SK-N-SH treated with all-trans-retinoic acid at 6 μM for 48 hours (cell line): ENCODE measurements around the gene GPR137C.

Source experiments
- GLIS3 ChIP-seq: fragments of 250-450 bp; sonication (Bioruptor Pico); IDR thresholded peaks from 2 replicates; pipeline ENCODE4 v1.5.0; 2020; ENCODE audit warnings: mild to moderate bottlenecking, moderate library complexity
- TCF4 ChIP-seq: fragments of 250-450 bp; sonication (Bioruptor Pico); IDR thresholded peaks from 2 replicates; pipeline ENCODE4 v1.8.0; 2021; ENCODE audit warnings: mild to moderate bottlenecking, moderate library complexity, borderline replicate concordance
- TOX ChIP-seq: fragments of 250-450 bp; sonication (Bioruptor Pico); IDR thresholded peaks from 2 replicates; pipeline ENCODE4 v1.8.0; 2021; ENCODE audit warnings: mild to moderate bottlenecking, moderate library complexity, borderline replicate concordance
- TF ChIP-seq, protein P1 (sequence below): fragments of 250-450 bp; sonication (Bioruptor Pico); IDR thresholded peaks from 2 replicates; pipeline ENCODE4 v1.5.1; 2020; ENCODE audit warnings: low read depth, mild to moderate bottlenecking, moderate library complexity
- TF ChIP-seq, protein P2 (sequence below): fragments of 250-450 bp; sonication (Bioruptor Pico); IDR thresholded peaks from 2 replicates; pipeline ENCODE4 v1.8.0; 2021; ENCODE audit warnings: low read depth, mild to moderate bottlenecking, moderate library complexity, borderline replicate concordance

DNA sequence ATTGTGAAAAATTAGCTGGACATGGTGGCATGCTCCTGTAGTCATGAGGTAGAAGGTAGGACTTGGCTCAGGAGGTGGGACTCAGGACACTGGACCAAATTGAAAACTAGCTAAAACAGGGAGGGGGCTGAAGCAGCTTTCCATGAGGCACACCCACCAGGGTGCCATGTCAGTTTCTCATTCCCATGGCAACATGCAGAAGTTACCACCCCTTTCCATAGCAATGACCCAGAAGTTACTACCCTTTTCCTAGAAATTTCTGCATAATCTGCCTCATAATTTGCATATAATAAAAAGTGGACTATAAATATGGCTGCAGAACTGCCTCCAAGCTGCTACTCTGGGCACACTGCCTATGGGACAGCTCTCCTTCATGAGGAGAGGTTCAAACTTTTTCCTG lies 104.3 kb downstream of the GPR137C start:
- no peak for TF ChIP-seq TOX (CRISPR knock-in tag)
- TF ChIP-seq, protein P1, sequence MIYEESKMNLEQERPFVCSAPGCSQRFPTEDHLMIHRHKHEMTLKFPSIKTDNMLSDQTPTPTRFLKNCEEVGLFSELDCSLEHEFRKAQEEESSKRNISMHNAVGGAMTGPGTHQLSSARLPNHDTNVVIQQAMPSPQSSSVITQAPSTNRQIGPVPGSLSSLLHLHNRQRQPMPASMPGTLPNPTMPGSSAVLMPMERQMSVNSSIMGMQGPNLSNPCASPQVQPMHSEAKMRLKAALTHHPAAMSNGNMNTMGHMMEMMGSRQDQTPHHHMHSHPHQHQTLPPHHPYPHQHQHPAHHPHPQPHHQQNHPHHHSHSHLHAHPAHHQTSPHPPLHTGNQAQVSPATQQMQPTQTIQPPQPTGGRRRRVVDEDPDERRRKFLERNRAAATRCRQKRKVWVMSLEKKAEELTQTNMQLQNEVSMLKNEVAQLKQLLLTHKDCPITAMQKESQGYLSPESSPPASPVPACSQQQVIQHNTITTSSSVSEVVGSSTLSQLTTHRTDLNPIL (CRISPR knock-in tag): no peak
- TF ChIP-seq, protein P2, sequence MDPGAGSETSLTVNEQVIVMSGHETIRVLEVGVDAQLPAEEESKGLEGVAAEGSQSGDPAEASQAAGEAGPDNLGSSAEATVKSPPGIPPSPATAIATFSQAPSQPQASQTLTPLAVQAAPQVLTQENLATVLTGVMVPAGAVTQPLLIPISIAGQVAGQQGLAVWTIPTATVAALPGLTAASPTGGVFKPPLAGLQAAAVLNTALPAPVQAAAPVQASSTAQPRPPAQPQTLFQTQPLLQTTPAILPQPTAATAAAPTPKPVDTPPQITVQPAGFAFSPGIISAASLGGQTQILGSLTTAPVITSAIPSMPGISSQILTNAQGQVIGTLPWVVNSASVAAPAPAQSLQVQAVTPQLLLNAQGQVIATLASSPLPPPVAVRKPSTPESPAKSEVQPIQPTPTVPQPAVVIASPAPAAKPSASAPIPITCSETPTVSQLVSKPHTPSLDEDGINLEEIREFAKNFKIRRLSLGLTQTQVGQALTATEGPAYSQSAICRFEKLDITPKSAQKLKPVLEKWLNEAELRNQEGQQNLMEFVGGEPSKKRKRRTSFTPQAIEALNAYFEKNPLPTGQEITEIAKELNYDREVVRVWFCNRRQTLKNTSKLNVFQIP: no peak
- TF ChIP-seq TCF4: no peak
- no peak for TF ChIP-seq GLIS3
